ENCODE data around the gene PACSIN2.
"Not testable (repeated sequence)": the region's sequence is repeated elsewhere in the genome, so short reads cannot be mapped to it uniquely, and the experiment has no call there.

Gene PACSIN2

DNA sequence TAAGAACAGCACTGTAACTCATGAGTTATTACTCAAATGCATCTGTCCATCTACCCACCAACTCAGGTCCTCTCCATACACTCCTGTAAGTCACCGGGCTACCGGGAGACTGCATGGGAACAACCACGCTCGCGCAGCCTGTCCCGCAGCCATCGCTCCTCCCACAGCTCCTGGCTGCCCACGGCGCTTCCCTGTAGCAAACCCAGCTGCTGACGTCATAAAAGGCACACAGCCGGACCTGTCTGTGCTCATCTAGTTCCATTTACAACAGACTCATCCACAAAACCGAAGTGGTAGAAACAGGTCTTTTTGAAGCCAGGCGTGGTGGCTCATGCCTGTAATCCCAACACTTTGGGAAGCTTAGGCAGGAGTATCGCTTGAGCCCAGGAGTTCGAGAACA, 23.4 kb upstream of the PACSIN2 start:
- no peaks in the 10 kb centered on the region for H3K36me3 ChIP-seq (ENCODE audit: control insufficient read depth, insufficient read depth, low read length)

DNA sequence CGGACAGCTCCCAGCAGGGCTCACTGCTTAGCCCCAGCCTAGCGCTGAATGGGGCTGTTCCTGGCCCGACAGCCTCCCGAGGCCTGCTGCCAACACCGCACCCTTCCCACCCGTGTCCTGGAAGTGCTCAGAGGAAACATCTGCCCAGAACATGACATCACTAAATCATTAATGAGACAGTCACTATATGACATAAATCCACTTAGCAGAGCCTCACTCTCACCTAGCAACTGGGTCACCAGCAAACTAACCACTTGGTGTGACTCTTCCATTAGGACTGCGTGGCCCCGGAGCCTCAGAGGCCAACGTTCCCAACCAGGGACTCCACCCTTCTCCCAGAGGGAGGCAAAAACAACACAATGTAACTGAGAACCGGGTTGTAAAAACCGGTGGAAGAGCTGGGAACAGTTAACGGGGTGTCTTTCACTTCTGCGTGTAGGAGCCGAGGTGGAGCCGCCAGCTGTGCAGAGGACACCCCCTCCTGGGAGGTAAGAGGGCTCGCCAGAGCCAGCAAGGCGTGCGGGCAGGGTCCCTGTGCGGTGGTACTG, 21.4 kb upstream of the PACSIN2 start:
- no peaks in the 10 kb centered on the region for H3K36me3 ChIP-seq (ENCODE audit: control insufficient read depth, insufficient read depth, low read length)
- no peaks in the 10 kb centered on the region for H3K27me3 ChIP-seq (ENCODE audit: control insufficient read depth, insufficient read depth, low read length, poor library complexity, severe bottlenecking)
- no peaks in the 10 kb centered on the region for H3K9me3 ChIP-seq (ENCODE audit: control insufficient read depth, low read length)
- H3K4me1 ChIP-seq (ENCODE audit: control insufficient read depth, insufficient read depth, low read length): no peaks in the 10 kb centered on the region
- 84% methylated on average over 19 of the region's 19 CpGs for WGBS, 2 experiments
- H3K4me3 ChIP-seq (ENCODE audit: insufficient read depth, low read depth, low read length): no peak overlapping the region
- H3K27ac ChIP-seq (ENCODE audit: insufficient read depth, low read depth, low read length, poor library complexity, severe bottlenecking): no peak overlapping the region

More for the DNA sequence above, 23.4 kb upstream of the PACSIN2 start:
- peaks cover 5% of the 10 kb centered on the region for H3K4me1 ChIP-seq (ENCODE audit: control insufficient read depth, insufficient read depth, low read length)
- no peaks in the 10 kb centered on the region for H3K9me3 ChIP-seq (ENCODE audit: control insufficient read depth, low read length)
- H3K27me3 ChIP-seq (ENCODE audit: control insufficient read depth, insufficient read depth, low read length, poor library complexity, severe bottlenecking): no peaks in the 10 kb centered on the region
- 95 to 96% methylated on average over 15 of the region's 15 CpGs for WGBS, 2 experiments
- H3K4me3 ChIP-seq (ENCODE audit: insufficient read depth, low read depth, low read length): no peak overlapping the region
- H3K27ac ChIP-seq (ENCODE audit: insufficient read depth, low read depth, low read length, poor library complexity, severe bottlenecking): no peak overlapping the region

DNA sequence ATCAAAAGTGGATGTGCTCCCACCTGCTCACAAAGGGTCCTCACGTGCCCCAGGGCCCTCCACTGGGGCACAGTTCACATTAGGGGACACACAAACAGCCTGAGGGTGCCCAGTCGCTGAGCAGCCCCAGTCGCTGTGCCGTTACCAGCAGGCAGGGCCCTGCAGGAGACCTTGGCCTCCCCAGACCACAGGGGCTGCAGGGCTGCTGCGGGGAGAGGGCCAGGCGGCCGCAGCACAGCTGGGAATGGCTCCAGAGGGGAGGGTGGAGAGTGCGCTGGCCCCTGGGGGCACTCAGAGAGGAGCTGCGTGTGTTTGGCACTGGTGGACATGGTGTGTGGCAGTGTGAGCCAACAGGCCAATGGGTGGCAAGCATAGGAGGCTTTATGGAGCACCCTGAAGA, 20.3 kb upstream of the PACSIN2 start:
- H3K36me3 ChIP-seq (ENCODE audit: control insufficient read depth, insufficient read depth, low read length): no peaks in the 10 kb centered on the region
- H3K4me1 ChIP-seq (ENCODE audit: control insufficient read depth, insufficient read depth, low read length): no peaks in the 10 kb centered on the region
- H3K27ac ChIP-seq (ENCODE audit: insufficient read depth, low read depth, low read length, poor library complexity, severe bottlenecking): no peak overlapping the region
- H3K4me3 ChIP-seq (ENCODE audit: insufficient read depth, low read depth, low read length): no peak overlapping the region
- H3K9me3 ChIP-seq (ENCODE audit: control insufficient read depth, low read length): no peaks in the 10 kb centered on the region
- H3K27me3 ChIP-seq (ENCODE audit: control insufficient read depth, insufficient read depth, low read length, poor library complexity, severe bottlenecking): no peaks in the 10 kb centered on the region
- 86 to 89% methylated on average over 9 of the region's 9 CpGs for WGBS, 2 experiments

DNA sequence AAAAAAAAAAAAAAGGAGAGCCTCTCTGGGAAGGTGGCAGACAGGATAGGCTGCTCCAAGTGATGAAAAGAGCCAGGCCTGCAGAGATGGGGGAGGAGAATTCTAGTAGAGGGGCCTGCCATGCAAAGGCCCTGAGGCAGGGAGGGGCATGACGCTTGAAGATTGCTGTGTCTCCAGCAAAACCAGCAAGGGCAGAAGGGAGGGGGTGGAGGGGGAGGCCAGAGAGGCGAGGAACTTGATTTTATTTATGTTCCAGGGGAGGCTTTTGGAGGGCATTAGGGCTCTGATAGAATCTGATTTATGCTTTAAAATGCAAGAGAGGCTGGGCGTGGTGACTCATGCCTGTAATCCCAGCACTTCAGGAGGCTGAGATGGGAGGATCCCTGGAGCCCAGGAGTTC, 16.7 kb upstream of the PACSIN2 start:
- no peaks in the 10 kb centered on the region for H3K4me1 ChIP-seq (ENCODE audit: control insufficient read depth, insufficient read depth, low read length)
- no peaks in the 10 kb centered on the region for H3K9me3 ChIP-seq (ENCODE audit: control insufficient read depth, low read length)
- no peaks in the 10 kb centered on the region for H3K36me3 ChIP-seq (ENCODE audit: control insufficient read depth, insufficient read depth, low read length)
- 88 to 89% methylated on average over 3 of the region's 3 CpGs for WGBS, 2 experiments
- H3K27me3 ChIP-seq (ENCODE audit: control insufficient read depth, insufficient read depth, low read length, poor library complexity, severe bottlenecking): no peaks in the 10 kb centered on the region
- no peak overlapping the region for H3K27ac ChIP-seq (ENCODE audit: insufficient read depth, low read depth, low read length, poor library complexity, severe bottlenecking)
- no peak overlapping the region for H3K4me3 ChIP-seq (ENCODE audit: insufficient read depth, low read depth, low read length)

DNA sequence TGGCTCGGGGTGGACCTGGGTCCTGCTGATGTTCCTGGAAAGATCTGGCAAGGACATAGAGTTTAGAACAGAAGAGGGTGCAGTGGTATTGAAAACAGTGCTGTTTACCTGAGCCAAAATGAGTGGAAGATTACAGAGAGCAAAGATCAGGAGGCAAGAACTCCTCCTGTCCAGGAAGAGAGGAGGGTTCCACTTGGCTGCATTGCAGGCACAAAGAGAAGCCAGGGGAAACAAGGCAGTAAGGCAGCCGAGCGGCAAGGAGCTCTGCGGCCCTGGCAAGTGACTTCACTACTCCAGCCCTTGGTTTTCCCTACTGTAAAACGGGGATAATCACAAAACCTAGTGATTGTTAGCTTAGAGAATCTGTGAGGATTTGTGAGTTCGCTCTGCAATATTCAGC, 3.7 kb upstream of the PACSIN2 start:
- 92 to 96% methylated on average over 6 of the region's 6 CpGs for WGBS, 2 experiments
- Histone ChIP-seq H3K27me3 (ENCODE audit: control insufficient read depth, insufficient read depth, low read length, poor library complexity, severe bottlenecking) (peaks cover 12% of the 10 kb centered on the region), H3K9me3 (ENCODE audit: control insufficient read depth, low read length) (no peaks in the 10 kb centered on the region), H3K4me3 (ENCODE audit: insufficient read depth, low read depth, low read length) (no peak overlapping the region), H3K4me1 (ENCODE audit: control insufficient read depth, insufficient read depth, low read length) (peaks cover 5% of the 10 kb centered on the region), H3K36me3 (ENCODE audit: control insufficient read depth, insufficient read depth, low read length) (no peaks in the 10 kb centered on the region), H3K27ac (ENCODE audit: insufficient read depth, low read depth, low read length, poor library complexity, severe bottlenecking) (no peak overlapping the region)

DNA sequence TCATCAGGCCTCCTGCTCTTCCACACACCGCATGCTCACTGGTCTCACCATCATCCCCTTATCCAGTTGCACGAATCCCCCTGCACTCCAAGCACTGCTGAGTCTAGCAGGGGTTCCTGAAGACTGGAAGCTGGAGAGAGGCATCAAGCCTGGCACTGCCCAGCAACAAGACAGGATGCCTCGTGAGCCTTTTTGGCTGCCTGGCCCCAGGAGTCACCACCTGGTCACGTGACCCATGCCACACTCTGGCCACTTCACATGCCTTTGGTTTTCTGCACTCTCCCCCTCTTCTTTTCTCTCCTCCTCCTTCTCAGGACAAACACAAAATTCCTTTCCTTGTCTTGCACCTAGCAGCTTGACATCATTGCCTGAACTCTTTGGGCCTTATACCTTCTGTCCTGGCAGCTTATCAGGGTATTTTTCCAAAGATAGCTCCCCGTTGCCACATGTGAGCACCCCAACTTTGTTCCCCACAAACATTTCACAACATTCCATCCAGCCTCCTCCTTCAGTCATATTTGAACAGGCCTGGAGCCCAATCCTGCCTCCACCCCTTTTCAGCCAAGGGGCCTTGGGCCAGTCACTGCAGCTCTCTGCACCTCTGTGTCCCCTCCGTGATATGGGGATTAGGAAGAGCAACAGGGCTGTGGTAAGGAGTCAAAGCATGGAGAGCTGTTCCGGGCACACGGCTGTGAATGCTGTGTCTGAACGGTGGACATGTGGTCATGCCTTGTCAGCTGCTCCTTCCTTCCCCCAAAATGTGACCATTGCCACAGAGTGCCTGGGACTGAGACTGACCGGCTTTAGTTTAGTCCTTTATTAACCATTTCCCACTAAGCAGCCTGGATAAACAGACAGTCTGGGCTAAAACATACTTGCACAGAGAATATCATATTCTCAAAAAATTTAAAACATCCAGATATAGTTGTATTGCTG, 2.8 kb upstream of the PACSIN2 start:
- H3K4me3 ChIP-seq (ENCODE audit: insufficient read depth, low read depth, low read length): no peak overlapping the region
- no peaks in the 10 kb centered on the region for H3K36me3 ChIP-seq (ENCODE audit: control insufficient read depth, insufficient read depth, low read length)
- H3K27ac ChIP-seq (ENCODE audit: insufficient read depth, low read depth, low read length, poor library complexity, severe bottlenecking): no peak overlapping the region
- peaks cover 12% of the 10 kb centered on the region for H3K27me3 ChIP-seq (ENCODE audit: control insufficient read depth, insufficient read depth, low read length, poor library complexity, severe bottlenecking)
- H3K4me1 ChIP-seq (ENCODE audit: control insufficient read depth, insufficient read depth, low read length): peaks cover 10% of the 10 kb centered on the region
- 89% methylated on average over 10 of the region's 10 CpGs for WGBS, 2 experiments
- no peaks in the 10 kb centered on the region for H3K9me3 ChIP-seq (ENCODE audit: control insufficient read depth, low read length)

DNA sequence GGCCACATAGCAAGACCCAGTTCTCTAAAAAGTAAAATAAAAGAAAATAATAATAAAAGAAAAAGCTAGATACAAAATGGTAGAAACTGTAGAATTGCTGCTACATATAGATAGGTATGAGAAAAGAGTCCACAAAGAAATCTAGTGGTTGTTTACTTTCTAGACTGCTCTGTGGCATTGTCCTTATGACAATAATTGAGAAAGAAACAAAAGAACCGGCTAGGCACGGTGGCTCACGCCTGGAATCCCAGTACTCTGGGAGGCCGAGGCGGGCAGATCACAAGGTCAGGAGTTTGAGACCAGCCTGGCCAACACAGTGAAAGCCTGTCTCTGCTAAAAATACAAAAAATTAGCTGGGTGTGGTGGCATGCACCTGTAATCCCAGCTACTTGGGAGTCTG, 1.2 kb upstream of the PACSIN2 start:
- H3K27ac ChIP-seq (ENCODE audit: insufficient read depth, low read depth, low read length, poor library complexity, severe bottlenecking); H3K36me3 ChIP-seq (ENCODE audit: control insufficient read depth, insufficient read depth, low read length); H3K9me3 ChIP-seq (ENCODE audit: control insufficient read depth, low read length); H3K4me3 ChIP-seq (ENCODE audit: insufficient read depth, low read depth, low read length): not testable (repeated sequence)
- Histone ChIP-seq H3K4me1 (ENCODE audit: control insufficient read depth, insufficient read depth, low read length) (peaks cover 13% of the 10 kb centered on the region), H3K27me3 (ENCODE audit: control insufficient read depth, insufficient read depth, low read length, poor library complexity, severe bottlenecking) (peaks cover 12% of the 10 kb centered on the region)
- 93 to 94% methylated on average over 5 of the region's 5 CpGs for WGBS, 2 experiments

DNA sequence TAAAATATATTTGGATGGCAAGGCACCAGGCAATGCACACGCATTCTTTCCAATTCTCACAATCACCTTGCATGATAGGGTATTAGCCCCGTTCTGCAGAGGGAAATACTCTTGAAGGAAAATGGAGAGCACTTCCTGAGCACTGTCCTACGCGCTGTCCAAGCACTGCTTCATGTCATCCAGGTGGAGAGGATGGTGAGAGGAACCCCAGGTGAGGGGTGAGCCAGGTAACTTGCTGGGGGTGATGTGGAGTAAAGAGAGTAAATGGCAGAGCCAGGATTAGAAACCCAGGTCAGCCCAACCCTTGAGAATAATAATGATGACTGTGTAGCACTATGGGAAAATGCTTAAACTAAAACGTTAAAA, 711 bp upstream of the PACSIN2 start:
- Histone ChIP-seq H3K27ac (ENCODE audit: insufficient read depth, low read depth, low read length, poor library complexity, severe bottlenecking) (no peak overlapping the region), H3K9me3 (ENCODE audit: control insufficient read depth, low read length) (no peaks in the 10 kb centered on the region), H3K4me1 (ENCODE audit: control insufficient read depth, insufficient read depth, low read length) (peaks cover 13% of the 10 kb centered on the region), H3K36me3 (ENCODE audit: control insufficient read depth, insufficient read depth, low read length) (no peaks in the 10 kb centered on the region), H3K27me3 (ENCODE audit: control insufficient read depth, insufficient read depth, low read length, poor library complexity, severe bottlenecking) (peaks cover 12% of the 10 kb centered on the region), H3K4me3 (ENCODE audit: insufficient read depth, low read depth, low read length) (peak overlapping the region; percentile 56)
- 39 to 53% methylated on average over 5 of the region's 5 CpGs for WGBS, 2 experiments

DNA sequence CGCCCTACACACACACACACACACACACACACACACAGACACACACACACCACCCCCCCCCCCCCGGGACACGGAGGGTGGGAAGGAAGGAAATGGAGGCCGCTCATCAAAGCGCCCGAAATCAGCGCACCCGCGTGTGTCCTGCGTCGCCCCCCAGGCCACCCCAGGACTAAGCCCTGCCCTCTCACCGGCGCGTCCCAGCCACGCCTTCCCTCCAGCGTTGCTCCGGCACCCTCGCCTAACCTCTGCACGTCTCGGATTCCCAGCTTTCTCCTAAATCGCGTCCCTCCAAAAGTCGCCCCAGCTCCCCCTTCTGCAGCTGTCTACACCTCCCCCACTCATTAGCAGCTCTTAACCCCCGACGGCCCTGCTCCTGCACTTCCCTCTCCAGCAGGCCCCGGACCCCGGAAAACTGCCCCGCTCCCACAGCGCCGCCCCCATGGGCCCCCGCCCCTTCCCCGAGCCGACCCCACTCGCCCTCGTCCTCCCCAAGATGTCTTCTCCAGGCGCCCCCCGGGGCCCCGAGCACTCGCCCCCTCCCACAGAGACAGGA, 557 bp downstream of the PACSIN2 start:
- Histone ChIP-seq H3K36me3 (ENCODE audit: control insufficient read depth, insufficient read depth, low read length) (no peaks in the 10 kb centered on the region), H3K4me1 (ENCODE audit: control insufficient read depth, insufficient read depth, low read length) (peaks cover 13% of the 10 kb centered on the region), H3K27ac (ENCODE audit: insufficient read depth, low read depth, low read length, poor library complexity, severe bottlenecking) (peak overlapping the region; percentile 74), H3K27me3 (ENCODE audit: control insufficient read depth, insufficient read depth, low read length, poor library complexity, severe bottlenecking) (peaks cover 12% of the 10 kb centered on the region), H3K4me3 (ENCODE audit: insufficient read depth, low read depth, low read length) (peak overlapping the region; percentile 76), H3K9me3 (ENCODE audit: control insufficient read depth, low read length) (no peaks in the 10 kb centered on the region)
- whole genome bisulfite sequencing, 2 experiments: 0% methylated on average over 37 to 39 of the region's 39 CpGs

Data from ectodermal cell (in vitro differentiated cells).